Endodermal cell (in vitro differentiated cells): ENCODE data around the gene TBCD. TPM values are rescaled to one million over a fixed set of nuclear protein-coding genes. Genes with fewer than 3 reads are reported as not detected.

Experiments used
- DNase-seq: peaks from one replicate; pipeline ENCODE4 v3.0.0-alpha.2; 2017
- H3K27ac ChIP-seq: 2 replicates; pipeline ENCODE4 v1.5.1; 2013; ENCODE audit warnings: mild to moderate bottlenecking, low read depth, low read length, moderate library complexity
- H3K27me3 ChIP-seq: 2 replicates; pipeline ENCODE4 v1.6.1; 2013; ENCODE audit warnings: mild to moderate bottlenecking, low read length, moderate library complexity; ENCODE audit not compliant: insufficient read depth, control insufficient read depth, poor library complexity, severe bottlenecking
- H3K36me3 ChIP-seq: 2 replicates; pipeline ENCODE4 v1.7.0; 2013; ENCODE audit warnings: mild to moderate bottlenecking, low read length, moderate library complexity; ENCODE audit not compliant: control insufficient read depth, insufficient read depth
- H3K4me1 ChIP-seq: one replicate; pipeline ENCODE4 v1.7.0; 2013; ENCODE audit warnings: low read length; ENCODE audit not compliant: control insufficient read depth, insufficient read depth
- H3K4me3 ChIP-seq: 2 replicates; pipeline ENCODE4 v1.5.1; 2013; ENCODE audit warnings: mild to moderate bottlenecking, low read length, moderate library complexity
- H3K9ac ChIP-seq: 2 replicates; pipeline ENCODE4 v1.6.1; 2013; ENCODE audit warnings: mild to moderate bottlenecking, low read length, moderate library complexity; ENCODE audit not compliant: poor library complexity, severe bottlenecking; ENCODE audit errors: extremely low read depth
- H3K9me3 ChIP-seq: 2 replicates; pipeline ENCODE4 v1.6.1; 2013; ENCODE audit warnings: mild to moderate bottlenecking, low read length, moderate library complexity; ENCODE audit not compliant: control insufficient read depth
- H3K27ac Mint-ChIP-seq: 2 replicates; pipeline ENCODE4 v1.8.0; 2020; ENCODE audit warnings: mixed read lengths
- H3K27me3 Mint-ChIP-seq: 2 replicates; pipeline ENCODE4 v1.8.0; 2021; ENCODE audit warnings: mild to moderate bottlenecking, mixed read lengths; ENCODE audit not compliant: insufficient read depth
- H3K36me3 Mint-ChIP-seq: 2 replicates; pipeline ENCODE4 v1.8.0; 2020; ENCODE audit warnings: low read depth, mixed read lengths
- H3K4me1 Mint-ChIP-seq: 2 replicates; pipeline ENCODE4 v1.8.0; 2020; ENCODE audit warnings: mixed read lengths
- H3K4me3 Mint-ChIP-seq: 2 replicates; pipeline ENCODE4 v1.8.0; 2020; ENCODE audit warnings: mild to moderate bottlenecking, moderate library complexity, mixed read lengths
- H3K9me3 Mint-ChIP-seq: 2 replicates; pipeline ENCODE4 v1.8.0; 2020; ENCODE audit warnings: mild to moderate bottlenecking, mixed read lengths
- CTCF ChIP-seq: fragments of 200-600 bp; sonication (generic); conservative IDR thresholded peaks from 2 replicates; pipeline ENCODE4 v1.5.0; 2021; ENCODE audit warnings: antibody characterized with exemption, mild to moderate bottlenecking
- WGBS, 2 experiments: methylation state at CpG; one replicate each; pipeline versions ENCODE4 v1.1.5 to v1.1.7; 2013; ENCODE audit warnings: missing lambda C conversion rate in 2 of 2, mixed read lengths in 1 of 2; ENCODE audit not compliant: insufficient coverage in 1 of 2, insufficient read length in 1 of 2; 5-methylcytosine and 5-hydroxymethylcytosine counted together
- total RNA-seq, 2 donors: library from RNA; stranded (reverse); fragmentation: NEBNext Ultra II Directional in 1 of 2; extraction: Animal tissue kit (Norgen Biotek cat#: 25700) in 1 of 2; gene quantifications; 2 replicates in 1 of 2; 3 replicates in 1 of 2; pipeline ENCODE4 v1.2.1, GENCODE V29; 2021

TBCD gene
- total RNA-seq, 2 donors from 2014 or later, result 107 TPM

- Histone ChIP-seq H3K36me3 (peaks cover 2% of the 10 kb centered on the region), H3K27me3 (no peaks in the 10 kb centered on the region), H3K9ac (no peak overlapping the region), H3K4me3 (no peak overlapping the region), H3K9me3 (peaks cover under 1% of the 10 kb centered on the region), H3K27ac (no peak overlapping the region), H3K4me1 (no peaks in the 10 kb centered on the region)
- TF ChIP-seq CTCF, result no peak
- Mint-ChIP-seq H3K36me3 (peaks cover 13% of the 10 kb centered on the region), H3K27ac (no peak overlapping the region), H3K4me1 (peaks cover 5% of the 10 kb centered on the region), H3K27me3 (no peaks in the 10 kb centered on the region), H3K4me3 (no peak overlapping the region), H3K9me3 (peaks cover 4% of the 10 kb centered on the region)
- 95% methylated on average over 45 to 67 of the region's 67 CpGs for WGBS, 2 experiments
- no peak for DNase-seq
Observed at GRCh38 chr17:82960419-82961271, 208.8 kb downstream of the TBCD start.

- no peak overlapping the region for H3K27ac Mint-ChIP-seq
- no peak for DNase-seq
- Histone ChIP-seq H3K4me1 (no peaks in the 10 kb centered on the region), H3K9ac (no peak overlapping the region), H3K27me3 (no peaks in the 10 kb centered on the region), H3K27ac (no peak overlapping the region), H3K36me3 (peaks cover 2% of the 10 kb centered on the region), H3K4me3 (no peak overlapping the region), H3K9me3 (no peaks in the 10 kb centered on the region)
- no peaks in the 10 kb centered on the region for H3K27me3 Mint-ChIP-seq
- no peaks in the 10 kb centered on the region for H3K9me3 Mint-ChIP-seq
- H3K36me3 Mint-ChIP-seq, result peaks cover 9% of the 10 kb centered on the region
- H3K4me1 Mint-ChIP-seq, result peaks cover 5% of the 10 kb centered on the region
- H3K4me3 Mint-ChIP-seq, result no peak overlapping the region
- no peak for TF ChIP-seq CTCF
- 87 to 89% methylated on average over 10 to 19 of the region's 19 CpGs for WGBS, 2 experiments
Observed at GRCh38 chr17:82961366-82962162, 209.7 kb downstream of the TBCD start.

GRCh38 chr17:82962163-82962720 lies 210.4 kb downstream of the TBCD start:
- H3K27ac ChIP-seq, result no peak overlapping the region
- WGBS, 2 experiments, result 93 to 95% methylated on average over 21 of the region's 21 CpGs
- no peak overlapping the region for H3K9ac ChIP-seq
- Mint-ChIP-seq H3K36me3 (peaks cover 9% of the 10 kb centered on the region), H3K9me3 (no peaks in the 10 kb centered on the region), H3K27me3 (no peaks in the 10 kb centered on the region), H3K27ac (no peak overlapping the region), H3K4me1 (peaks cover 5% of the 10 kb centered on the region), H3K4me3 (no peak overlapping the region)
- no peak overlapping the region for H3K4me3 ChIP-seq
- H3K27me3 ChIP-seq, result no peaks in the 10 kb centered on the region
- TF ChIP-seq CTCF, result no peak
- no peaks in the 10 kb centered on the region for H3K4me1 ChIP-seq
- no peaks in the 10 kb centered on the region for H3K9me3 ChIP-seq
- DNase-seq, result no peak
- H3K36me3 ChIP-seq, result peaks cover 2% of the 10 kb centered on the region
